ENCODE results near the gene CDH4. TPM values are rescaled to one million over a fixed set of nuclear protein-coding genes. Genes with fewer than 3 reads are reported as not detected.

The CDH4 gene
- polyA plus RNA-seq, 1 donor (not counting 4 experiments of a cell fraction or from before 2014, with no cell fraction given): 2.2 TPM

GRCh38 chr20:61635721-61636455 lies 383.8 kb downstream of the CDH4 start:
- no peak overlapping the region for H3K4me2 ChIP-seq (ENCODE audit: control insufficient read depth, extremely low read depth, insufficient read depth, low read depth, low read length)
- no peak overlapping the region for H3K4me3 ChIP-seq (ENCODE audit: control insufficient read depth in 2 of 3, extremely low read depth in 1 of 3, insufficient read depth in 2 of 3, low read depth in 1 of 3, low read length in 3 of 3)
- no peak overlapping the region for H3K27ac ChIP-seq (ENCODE audit: control insufficient read depth, insufficient read depth, low read length)
- dilution Hi-C loops (cut with MboI; ENCODE audit: extremely low pct_ligation_motif_present, low sequenced_read_pairs): no loop called here
- peaks cover 20% of the 10 kb centered on the region for H3K4me1 ChIP-seq (ENCODE audit: control insufficient read depth, extremely low read depth, insufficient read depth, low read length)
- DNase-seq (ENCODE audit: low read depth, low spot score) (no peak), FAIRE-seq (no peak)
- TF ChIP-seq EZH2 (IDR thresholded peaks at IDR 0.05; ENCODE audit: low read length): no peak
- no peak for TF ChIP-seq CTCF (optimal IDR thresholded peaks at IDR 0.05 in 1 of 3, IDR thresholded peaks at IDR 0.05 in 1 of 3, conservative IDR thresholded peaks at IDR 0.05 in 1 of 3; ENCODE audit: extremely low read depth in 1 of 3, insufficient read depth in 2 of 3, low read length in 3 of 3)
- no peaks in the 10 kb centered on the region for H3K9me3 ChIP-seq (ENCODE audit: control insufficient read depth, low read depth, low read length)
- peaks cover 5% of the 10 kb centered on the region for H4K20me1 ChIP-seq (ENCODE audit: control insufficient read depth, extremely low read depth, insufficient read depth, low read length)
- H3K9me1 ChIP-seq (ENCODE audit: control insufficient read depth, extremely low read depth, insufficient read depth, low read length): no peaks in the 10 kb centered on the region
- H2AFZ ChIP-seq (ENCODE audit: control insufficient read depth, low read length): no peak overlapping the region
- H3K9ac ChIP-seq (ENCODE audit: control insufficient read depth, extremely low read depth, insufficient read depth, low read length): no peak overlapping the region
- H3K79me2 ChIP-seq (ENCODE audit: control insufficient read depth, insufficient read depth, low read length): no peaks in the 10 kb centered on the region
- peaks cover 6% of the 10 kb centered on the region for H3K27me3 ChIP-seq (ENCODE audit: control insufficient read depth, extremely low read depth, insufficient read depth, low read length)
- no peaks in the 10 kb centered on the region for H3K36me3 ChIP-seq (ENCODE audit: control insufficient read depth in 2 of 2, extremely low read depth in 1 of 2, insufficient read depth in 2 of 2, low read length in 2 of 2)

DNA sequence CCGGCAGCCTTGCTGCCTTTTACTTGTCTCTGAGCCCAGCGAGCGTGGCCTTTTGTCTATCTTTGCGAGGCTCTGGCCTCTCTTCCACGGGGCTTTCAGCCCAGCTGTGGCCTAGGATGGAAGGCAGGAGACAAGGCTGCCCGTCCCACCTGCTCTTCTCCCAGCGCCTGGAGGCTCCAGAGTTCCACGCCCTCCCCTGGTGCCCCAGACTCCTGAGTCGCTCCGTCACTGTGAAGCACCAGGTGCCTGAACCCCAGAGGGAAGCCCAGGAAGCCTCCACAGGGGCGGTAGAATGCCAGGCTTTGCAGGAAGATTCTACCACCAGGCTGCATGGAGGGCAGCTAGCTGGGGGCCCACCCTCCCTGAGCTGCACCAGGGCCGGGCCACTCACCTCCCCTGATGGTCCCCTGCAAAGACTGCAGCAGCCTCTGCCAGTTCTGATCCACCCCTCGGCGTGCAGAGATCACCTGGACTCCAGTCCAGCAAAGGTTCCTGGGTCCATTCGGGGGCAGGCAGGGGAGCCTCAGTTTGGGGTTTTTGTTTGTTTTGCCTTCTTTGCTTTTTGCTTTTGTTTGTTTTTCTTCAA lies 384.6 kb downstream of the CDH4 start:
- Histone ChIP-seq H3K9me3 (ENCODE audit: control insufficient read depth, low read depth, low read length) (no peaks in the 10 kb centered on the region), H3K4me2 (ENCODE audit: control insufficient read depth, extremely low read depth, insufficient read depth, low read depth, low read length) (no peak overlapping the region), H3K79me2 (ENCODE audit: control insufficient read depth, insufficient read depth, low read length) (no peaks in the 10 kb centered on the region), H3K4me1 (ENCODE audit: control insufficient read depth, extremely low read depth, insufficient read depth, low read length) (peaks cover 20% of the 10 kb centered on the region), H3K27ac (ENCODE audit: control insufficient read depth, insufficient read depth, low read length) (no peak overlapping the region), H3K4me3 (ENCODE audit: control insufficient read depth in 2 of 3, extremely low read depth in 1 of 3, insufficient read depth in 2 of 3, low read depth in 1 of 3, low read length in 3 of 3) (no peak overlapping the region), H3K9ac (ENCODE audit: control insufficient read depth, extremely low read depth, insufficient read depth, low read length) (no peak overlapping the region), H3K9me1 (ENCODE audit: control insufficient read depth, extremely low read depth, insufficient read depth, low read length) (no peaks in the 10 kb centered on the region), H3K36me3 (ENCODE audit: control insufficient read depth in 2 of 2, extremely low read depth in 1 of 2, insufficient read depth in 2 of 2, low read length in 2 of 2) (no peaks in the 10 kb centered on the region), H3K27me3 (ENCODE audit: control insufficient read depth, extremely low read depth, insufficient read depth, low read length) (peaks cover 5% of the 10 kb centered on the region), H2AFZ (ENCODE audit: control insufficient read depth, low read length) (no peak overlapping the region), H4K20me1 (ENCODE audit: control insufficient read depth, extremely low read depth, insufficient read depth, low read length) (peaks cover 5% of the 10 kb centered on the region)
- DNase-seq (ENCODE audit: low read depth, low spot score) (no peak), FAIRE-seq (no peak)
- no peak for TF ChIP-seq CTCF (optimal IDR thresholded peaks at IDR 0.05 in 1 of 3, IDR thresholded peaks at IDR 0.05 in 1 of 3, conservative IDR thresholded peaks at IDR 0.05 in 1 of 3; ENCODE audit: extremely low read depth in 1 of 3, insufficient read depth in 2 of 3, low read length in 3 of 3)
- TF ChIP-seq EZH2 (IDR thresholded peaks at IDR 0.05; ENCODE audit: low read length): no peak
- dilution Hi-C loops (cut with MboI; ENCODE audit: extremely low pct_ligation_motif_present, low sequenced_read_pairs): no loop called here

Data from keratinocyte (primary cell).